Mesendoderm (in vitro differentiated cells): ENCODE data around the gene RIMS1.
A peak's percentile ranks its signal among the peaks of the same experiment; 100 is the strongest.

Source experiments
- DNase-seq: peaks from one replicate; pipeline ENCODE4 v3.0.0; 2013
- H2AK5ac ChIP-seq: 2 replicates; pipeline ENCODE4 v1.6.1; 2013; ENCODE audit warnings: low read length, inconsistent platforms
- H2BK120ac ChIP-seq: 2 replicates; pipeline ENCODE4 v1.6.1; 2013; ENCODE audit warnings: low read depth, mild to moderate bottlenecking, low read length, moderate library complexity, mixed read lengths
- H2BK15ac ChIP-seq: replicated peaks from 2 replicates; pipeline ENCODE4 v1.6.1; 2013; ENCODE audit warnings: low read depth, mild to moderate bottlenecking, moderate library complexity
- H2BK5ac ChIP-seq: 2 replicates; pipeline ENCODE4 v1.6.1; 2013; ENCODE audit warnings: low read length, inconsistent platforms
- H3K18ac ChIP-seq: 2 replicates; pipeline ENCODE4 v1.6.1; 2013; ENCODE audit warnings: mild to moderate bottlenecking, low read length, mixed read lengths
- H3K23ac ChIP-seq: one replicate; pipeline ENCODE4 v1.6.1; 2013; ENCODE audit warnings: low read length
- H3K27ac ChIP-seq: 2 replicates; pipeline ENCODE4 v1.5.1; 2013; ENCODE audit warnings: low read depth, mild to moderate bottlenecking, inconsistent platforms, low read length, moderate library complexity
- H3K27me3 ChIP-seq: 2 replicates; pipeline ENCODE4 v1.6.1; 2013; ENCODE audit warnings: low read length, control low read depth, mild to moderate bottlenecking, inconsistent platforms; ENCODE audit not compliant: insufficient read depth, poor library complexity
- H3K36me3 ChIP-seq: 2 replicates; pipeline ENCODE4 v1.6.1; 2013; ENCODE audit warnings: low read length, inconsistent platforms; ENCODE audit not compliant: control insufficient read depth, insufficient read depth
- H3K4ac ChIP-seq: one replicate; pipeline ENCODE4 v1.6.1; 2013; ENCODE audit warnings: low read depth, mild to moderate bottlenecking, low read length, moderate library complexity
- H3K4me1 ChIP-seq: 2 replicates; pipeline ENCODE4 v1.6.1; 2013; ENCODE audit warnings: low read depth, low read length, inconsistent platforms; ENCODE audit not compliant: control insufficient read depth
- H3K4me2 ChIP-seq: 2 replicates; pipeline ENCODE4 v1.6.1; 2013; ENCODE audit warnings: low read length
- H3K4me3 ChIP-seq: 2 replicates; pipeline ENCODE4 v1.5.1; 2013; ENCODE audit warnings: mild to moderate bottlenecking, low read length
- H3K56ac ChIP-seq: one replicate; pipeline ENCODE4 v1.6.1; 2013; ENCODE audit warnings: low read length
- H3K79me1 ChIP-seq: 2 replicates; pipeline ENCODE4 v1.6.1; 2013; ENCODE audit warnings: low read length, inconsistent platforms
- H3K79me2 ChIP-seq: 2 replicates; pipeline ENCODE4 v1.6.1; 2013; ENCODE audit warnings: mild to moderate bottlenecking, low read length; ENCODE audit not compliant: control insufficient read depth, insufficient read depth
- H3K9ac ChIP-seq: 2 replicates; pipeline ENCODE4 v1.6.1; 2013; ENCODE audit warnings: low read length, inconsistent platforms
- H4K5ac ChIP-seq: one replicate; pipeline ENCODE4 v1.6.1; 2013; ENCODE audit warnings: low read length
- H4K8ac ChIP-seq: one replicate; pipeline ENCODE4 v1.6.1; 2013; ENCODE audit warnings: low read depth, mild to moderate bottlenecking, control low read depth, low read length, moderate library complexity
- WGBS: extraction: QIAGEN DNeasy Blood & Tissue Kit; methylation state at CpG from one replicate; pipeline ENCODE4 v1.1.7; 2013; ENCODE audit warnings: low lambda C conversion rate, missing lambda C conversion rate; ENCODE audit not compliant: insufficient coverage; ENCODE audit errors: extremely low coverage; 5-methylcytosine and 5-hydroxymethylcytosine counted together

The RIMS1 gene

DNA sequence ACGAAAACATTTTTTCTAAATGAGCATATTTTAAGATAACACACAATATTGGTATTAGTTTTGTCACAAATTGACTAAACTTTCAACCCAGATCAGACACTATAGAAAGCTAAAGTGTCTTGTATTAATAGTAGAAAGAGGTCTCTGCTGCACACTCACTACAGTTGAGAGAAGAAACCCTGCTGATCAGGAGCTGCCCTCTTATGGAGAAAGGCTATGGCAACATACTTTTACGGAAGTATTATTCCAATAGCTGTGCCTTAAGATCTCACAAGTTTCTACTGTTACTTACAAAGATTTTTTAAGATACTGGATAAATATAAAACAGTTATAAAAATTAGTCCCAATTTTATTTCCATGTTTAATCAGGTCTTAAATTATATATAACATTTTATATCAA, 155.7 kb downstream of the RIMS1 start:
- Histone ChIP-seq H3K23ac (no peak overlapping the region), H4K5ac (no peak overlapping the region), H3K56ac (no peak overlapping the region), H3K4me2 (no peak overlapping the region), H2BK5ac (no peak overlapping the region), H3K27me3 (no peaks in the 10 kb centered on the region), H3K4me3 (no peak overlapping the region), H3K9ac (no peak overlapping the region), H3K36me3 (no peaks in the 10 kb centered on the region), H2AK5ac (no peak overlapping the region), H3K4ac (no peak overlapping the region), H3K27ac (no peak overlapping the region), H3K79me1 (no peaks in the 10 kb centered on the region), H2BK15ac (no peak overlapping the region), H4K8ac (no peak overlapping the region), H3K4me1 (no peaks in the 10 kb centered on the region), H3K18ac (no peak overlapping the region), H2BK120ac (no peak overlapping the region), H3K79me2 (no peaks in the 10 kb centered on the region)
- DNase-seq = peak; percentile 30
- no CpG with 5 or more reads among the region's 2 CpGs for whole genome bisulfite sequencing

DNA sequence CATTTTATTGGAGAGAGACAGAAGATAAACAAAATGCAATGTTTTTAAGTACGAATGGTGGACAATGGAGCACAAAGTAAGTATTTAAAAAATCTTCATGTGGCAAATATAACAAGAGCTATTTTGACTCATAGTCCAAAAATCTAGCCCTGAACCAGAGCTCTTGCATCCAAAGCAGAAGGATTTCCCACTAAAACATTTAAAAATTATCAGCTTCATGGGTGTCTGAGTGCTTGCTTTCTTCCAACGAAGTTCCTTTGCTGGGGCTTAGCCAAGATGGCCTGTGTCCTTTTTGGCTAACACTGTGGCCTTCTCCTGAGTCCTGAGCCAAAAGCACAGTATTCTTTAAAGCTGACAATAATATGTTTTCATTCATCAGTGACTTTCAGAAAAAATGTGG, 161.7 kb downstream of the RIMS1 start:
- H3K27me3 ChIP-seq = no peaks in the 10 kb centered on the region
- no peaks in the 10 kb centered on the region for H3K79me2 ChIP-seq
- no peak overlapping the region for H2BK120ac ChIP-seq
- no peak for DNase-seq
- H3K4me1 ChIP-seq = peaks cover 3% of the 10 kb centered on the region
- H3K4ac ChIP-seq = no peak overlapping the region
- no peak overlapping the region for H3K9ac ChIP-seq
- H3K27ac ChIP-seq = no peak overlapping the region
- no peak overlapping the region for H2BK5ac ChIP-seq
- no peak overlapping the region for H2BK15ac ChIP-seq
- H3K4me3 ChIP-seq = no peak overlapping the region
- no peak overlapping the region for H2AK5ac ChIP-seq
- H3K4me2 ChIP-seq = no peak overlapping the region
- no peaks in the 10 kb centered on the region for H3K36me3 ChIP-seq
- no CpG with 5 or more reads among the region's 2 CpGs for WGBS
- H3K79me1 ChIP-seq = no peaks in the 10 kb centered on the region
- H3K56ac ChIP-seq = no peak overlapping the region
- no peak overlapping the region for H3K23ac ChIP-seq
- H4K8ac ChIP-seq = no peak overlapping the region
- no peak overlapping the region for H4K5ac ChIP-seq
- no peak overlapping the region for H3K18ac ChIP-seq

DNA sequence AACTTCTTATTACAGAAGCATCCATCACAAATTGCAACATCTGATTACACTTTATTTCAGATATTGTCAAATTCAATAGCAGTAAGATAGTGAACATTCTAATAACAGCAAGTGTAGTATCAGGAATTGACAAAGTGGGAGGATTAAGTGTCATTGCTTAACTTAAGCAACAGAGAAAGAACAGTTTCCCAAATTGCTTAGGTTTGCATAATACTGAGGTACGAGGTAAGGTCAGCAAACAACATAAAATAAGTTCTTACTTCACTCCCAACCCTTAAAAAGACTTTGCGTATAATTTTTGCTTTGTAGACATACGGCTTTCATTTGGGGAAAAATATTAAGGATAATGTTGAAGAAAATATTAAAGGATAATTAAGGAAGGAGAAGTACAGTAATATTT, 163.0 kb downstream of the RIMS1 start:
- Histone ChIP-seq H3K56ac (no peak overlapping the region), H4K5ac (no peak overlapping the region), H2AK5ac (no peak overlapping the region), H3K4ac (no peak overlapping the region), H3K36me3 (no peaks in the 10 kb centered on the region), H2BK15ac (no peak overlapping the region), H2BK5ac (no peak overlapping the region), H4K8ac (no peak overlapping the region), H3K4me2 (no peak overlapping the region), H3K4me1 (peaks cover 3% of the 10 kb centered on the region), H3K27me3 (no peaks in the 10 kb centered on the region), H3K23ac (no peak overlapping the region), H3K9ac (no peak overlapping the region), H3K18ac (no peak overlapping the region), H2BK120ac (no peak overlapping the region), H3K79me2 (no peaks in the 10 kb centered on the region), H3K27ac (no peak overlapping the region), H3K4me3 (no peak overlapping the region), H3K79me1 (no peaks in the 10 kb centered on the region)
- no peak for DNase-seq
- 100% methylated on average over 1 of the region's 3 CpGs for WGBS

DNA sequence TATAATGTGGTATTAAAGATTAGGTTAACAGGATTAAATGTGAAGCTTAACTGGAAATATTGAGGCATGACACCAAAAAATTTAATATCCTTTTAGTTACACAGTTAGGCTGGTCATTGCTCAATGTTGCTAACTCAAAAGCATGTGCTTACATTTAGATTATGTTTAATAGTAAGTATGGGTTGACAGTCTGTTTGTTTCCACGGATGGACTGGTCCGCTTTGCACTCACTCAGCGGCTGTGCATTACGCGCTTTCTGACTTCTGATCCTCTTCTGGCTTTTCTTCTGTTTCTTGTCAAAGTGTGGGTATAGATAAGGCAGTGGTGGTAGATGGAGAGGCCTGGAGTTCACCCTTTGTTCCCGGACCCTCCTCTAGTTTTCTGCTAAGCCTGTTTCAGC, 174.9 kb downstream of the RIMS1 start:
- Histone ChIP-seq H3K79me1 (no peaks in the 10 kb centered on the region), H3K9ac (no peak overlapping the region), H2BK15ac (no peak overlapping the region), H3K18ac (no peak overlapping the region), H3K27ac (no peak overlapping the region), H3K4me3 (no peak overlapping the region), H3K4me1 (no peaks in the 10 kb centered on the region), H3K23ac (no peak overlapping the region), H4K8ac (no peak overlapping the region), H2BK120ac (no peak overlapping the region), H3K27me3 (no peaks in the 10 kb centered on the region), H3K36me3 (no peaks in the 10 kb centered on the region), H3K56ac (no peak overlapping the region), H3K4ac (no peak overlapping the region), H2AK5ac (no peak overlapping the region), H3K79me2 (no peaks in the 10 kb centered on the region), H3K4me2 (no peak overlapping the region), H4K5ac (no peak overlapping the region), H2BK5ac (no peak overlapping the region)
- no CpG with 5 or more reads among the region's 6 CpGs for WGBS
- no peak for DNase-seq

DNA sequence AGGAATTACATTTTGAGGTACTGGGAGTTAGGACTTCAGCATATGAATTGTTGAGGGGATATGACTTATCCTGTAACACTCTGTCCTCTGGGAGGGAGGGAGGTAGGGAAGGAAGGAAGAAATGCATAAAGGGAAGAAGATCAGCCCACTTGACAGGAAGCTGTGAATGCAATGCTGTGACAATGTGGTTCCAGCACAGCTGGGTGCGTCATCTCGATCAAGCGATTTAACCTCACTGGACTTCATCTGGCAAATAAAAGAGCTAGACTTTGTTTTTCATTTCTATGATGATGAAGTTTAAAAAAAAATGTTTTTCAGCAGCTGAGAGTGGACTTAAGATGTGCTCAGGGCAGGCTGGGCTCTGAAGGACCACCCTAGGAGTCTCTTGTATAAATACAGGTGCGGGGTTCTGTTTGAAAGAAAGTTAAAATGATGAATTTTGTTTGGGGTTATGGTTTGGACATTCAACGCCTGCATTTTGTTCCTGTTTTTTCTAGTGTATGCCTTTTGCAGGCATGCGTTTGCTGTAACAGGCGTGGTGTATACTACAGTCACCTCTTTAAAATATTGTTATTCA, 178.1 kb downstream of the RIMS1 start:
- H4K8ac ChIP-seq = no peak overlapping the region
- H3K79me2 ChIP-seq = no peaks in the 10 kb centered on the region
- H4K5ac ChIP-seq = no peak overlapping the region
- H2BK5ac ChIP-seq = no peak overlapping the region
- H2BK15ac ChIP-seq = no peak overlapping the region
- no peak overlapping the region for H3K23ac ChIP-seq
- no peak overlapping the region for H2AK5ac ChIP-seq
- no peak overlapping the region for H3K4ac ChIP-seq
- no peak overlapping the region for H2BK120ac ChIP-seq
- H3K27me3 ChIP-seq = no peaks in the 10 kb centered on the region
- no peak overlapping the region for H3K56ac ChIP-seq
- H3K4me1 ChIP-seq = no peaks in the 10 kb centered on the region
- no peak overlapping the region for H3K18ac ChIP-seq
- H3K27ac ChIP-seq = no peak overlapping the region
- H3K9ac ChIP-seq = no peak overlapping the region
- H3K4me2 ChIP-seq = no peak overlapping the region
- WGBS = no CpG with 5 or more reads among the region's 7 CpGs
- no peak for DNase-seq
- H3K36me3 ChIP-seq = no peaks in the 10 kb centered on the region
- H3K79me1 ChIP-seq = no peaks in the 10 kb centered on the region
- H3K4me3 ChIP-seq = no peak overlapping the region

DNA sequence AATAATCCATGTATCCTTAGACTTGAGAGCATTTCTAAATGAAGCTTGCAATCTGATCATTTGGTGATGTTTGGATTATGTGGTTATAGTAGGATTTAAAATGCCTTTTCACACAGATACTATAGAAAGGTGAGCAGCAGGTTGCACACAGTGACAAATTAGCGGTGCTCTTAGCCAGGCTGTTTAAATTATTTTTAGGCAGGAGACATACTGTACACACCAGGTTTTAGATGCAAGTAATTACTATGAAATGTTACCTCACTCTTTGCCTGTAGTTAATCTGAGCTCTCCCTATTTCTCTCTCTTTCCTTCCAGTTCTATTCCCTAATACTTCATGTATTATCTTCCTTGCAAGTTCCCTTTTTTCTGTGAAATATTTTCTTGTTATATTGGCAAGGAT, 191.7 kb downstream of the RIMS1 start:
- no peak for DNase-seq
- H3K36me3 ChIP-seq = no peaks in the 10 kb centered on the region

More for the DNA sequence above, 191.7 kb downstream of the RIMS1 start:
- no peak overlapping the region for H2BK5ac ChIP-seq
- H3K79me2 ChIP-seq = no peaks in the 10 kb centered on the region
- H3K4me2 ChIP-seq = no peak overlapping the region
- no peaks in the 10 kb centered on the region for H3K27me3 ChIP-seq
- H3K4ac ChIP-seq = no peak overlapping the region
- H4K5ac ChIP-seq = no peak overlapping the region
- H3K18ac ChIP-seq = no peak overlapping the region
- peaks cover 4% of the 10 kb centered on the region for H3K4me1 ChIP-seq
- no peaks in the 10 kb centered on the region for H3K79me1 ChIP-seq
- no CpG with 5 or more reads among the region's 1 CpG for WGBS
- no peak overlapping the region for H2AK5ac ChIP-seq
- H3K23ac ChIP-seq = no peak overlapping the region
- H3K9ac ChIP-seq = no peak overlapping the region
- no peak overlapping the region for H3K27ac ChIP-seq
- no peak overlapping the region for H3K4me3 ChIP-seq
- no peak overlapping the region for H3K56ac ChIP-seq
- H4K8ac ChIP-seq = no peak overlapping the region
- H2BK15ac ChIP-seq = no peak overlapping the region
- H2BK120ac ChIP-seq = no peak overlapping the region
